EH (cell line): Measurements from ENCODE around the gene STIM2.

ENCODE experiments used
- DNase-seq: peaks from one replicate; pipeline ENCODE4 v3.0.0-alpha.2; 2015; ENCODE audit warnings: low read depth

Gene STIM2

GRCh38 chr4:26837993-26838842 is 22.4 kb upstream of the STIM2 start:
- DNase-seq, result peak; percentile 28

GRCh38 chr4:26839016-26839415 is 21.6 kb upstream of the STIM2 start:
- peak; percentile 61 for DNase-seq

- DNase-seq, result peak; percentile 76
Measured at GRCh38 chr4:26839534-26839951, 21.1 kb upstream of the STIM2 start.

- DNase-seq, result no peak
Measured at GRCh38 chr4:26840786-26841185, 19.9 kb upstream of the STIM2 start.

GRCh38 chr4:26842911-26843310 is 17.7 kb upstream of the STIM2 start:
- DNase-seq, result no peak

- DNase-seq, result no peak
Measured at GRCh38 chr4:26850528-26850927, 10.1 kb upstream of the STIM2 start.

- no peak for DNase-seq
Measured at GRCh38 chr4:26851129-26851528, 9.5 kb upstream of the STIM2 start.

GRCh38 chr4:26854701-26855100 is 5.9 kb upstream of the STIM2 start:
- DNase-seq, result no peak

- DNase-seq, result no peak
Measured at GRCh38 chr4:26856906-26857277, 3.7 kb upstream of the STIM2 start.

- DNase-seq, result peak; percentile 82
Measured at GRCh38 chr4:26857278-26858034, 3.2 kb upstream of the STIM2 start.

GRCh38 chr4:26858035-26858918 is 2.4 kb upstream of the STIM2 start:
- no peak for DNase-seq

- no peak for DNase-seq
Measured at GRCh38 chr4:26858947-26859401, 1.7 kb upstream of the STIM2 start.

- DNase-seq, result no peak
Measured at GRCh38 chr4:26859762-26860156, 882 bp upstream of the STIM2 start.

- peak; percentile 70 for DNase-seq
Measured at GRCh38 chr4:26860922-26861433, 337 bp downstream of the STIM2 start.

- peak; percentile 76 for DNase-seq
Measured at GRCh38 chr4:26861434-26862186, 969 bp downstream of the STIM2 start.

GRCh38 chr4:26862381-26862915 is 1.8 kb downstream of the STIM2 start:
- DNase-seq, result peak; percentile 6

GRCh38 chr4:26863512-26863911 is 2.9 kb downstream of the STIM2 start:
- no peak for DNase-seq

- DNase-seq, result no peak
Measured at GRCh38 chr4:26864899-26865298, 4.3 kb downstream of the STIM2 start.

GRCh38 chr4:26866203-26866602 is 5.6 kb downstream of the STIM2 start:
- no peak for DNase-seq

GRCh38 chr4:26866781-26867180 is 6.1 kb downstream of the STIM2 start:
- DNase-seq, result no peak
